Measurements from ENCODE around the gene CSF1.

CSF1 gene

DNA sequence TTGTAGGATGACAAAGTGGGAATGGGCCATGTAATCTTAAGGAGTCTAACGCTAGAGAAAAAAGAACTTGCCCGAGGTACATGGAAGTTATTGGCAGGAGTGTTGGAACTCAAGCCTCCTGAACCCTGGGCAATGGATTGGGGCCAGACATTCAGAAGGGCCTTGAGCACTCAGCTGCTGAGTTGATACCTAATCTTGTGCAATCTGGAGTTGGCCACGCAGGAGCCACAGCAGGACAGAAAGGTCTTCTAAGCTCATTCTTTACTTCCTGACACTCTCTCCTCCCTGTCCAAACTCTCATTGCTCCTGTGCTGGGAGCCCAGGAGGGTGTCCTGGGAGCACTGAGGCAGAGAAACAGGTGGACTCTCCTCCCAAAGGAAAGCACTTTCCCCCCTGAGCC lies 25.1 kb upstream of the CSF1 start:
- Histone ChIP-seq H2BK12ac (ENCODE audit: low read length in 2 of 2) (no peak overlapping the region), H3K4me3 (ENCODE audit: insufficient read depth in 1 of 2, low read depth in 1 of 2, low read length in 2 of 2) (no peak overlapping the region), H3K14ac (ENCODE audit: low read length in 2 of 2) (no peak overlapping the region), H3K36me3 (ENCODE audit: control insufficient read depth in 1 of 2, insufficient read depth in 2 of 2, low read depth in 1 of 2, low read length in 2 of 2) (no peaks in the 10 kb centered on the region), H3K23ac (ENCODE audit: low read length in 2 of 2) (no peak overlapping the region), H3K79me1 (replicated peaks; ENCODE audit: low read length, poor library complexity, severe bottlenecking) (no peaks in the 10 kb centered on the region), H2BK120ac (ENCODE audit: low read depth, low read length) (no peak overlapping the region), H3K18ac (ENCODE audit: low read depth in 1 of 2, low read length in 2 of 2) (peak overlapping the region in 1 of 2 experiments; percentile 25), H2BK5ac (ENCODE audit: low read depth, low read length, poor library complexity, severe bottlenecking) (no peak overlapping the region), H2AFZ (ENCODE audit: low read depth, low read length) (no peak overlapping the region), H4K8ac (ENCODE audit: low read length) (no peak overlapping the region), H2AK5ac (ENCODE audit: low read length, severe bottlenecking) (no peak overlapping the region), H3K9me3 (ENCODE audit: control insufficient read depth, low read length) (no peaks in the 10 kb centered on the region), H3K9ac (ENCODE audit: low read length) (no peak overlapping the region), H2BK15ac (ENCODE audit: low read depth, poor library complexity, severe bottlenecking) (no peak overlapping the region), H3K27ac (ENCODE audit: low read length, poor library complexity, severe bottlenecking) (no peak overlapping the region), H3K4me1 (ENCODE audit: control insufficient read depth, insufficient read depth, low read depth, low read length) (peaks cover 10% of the 10 kb centered on the region), H3K27me3 (ENCODE audit: control insufficient read depth in 1 of 2, insufficient read depth in 1 of 2, low read length in 2 of 2) (no peaks in the 10 kb centered on the region), H3K4me2 (ENCODE audit: low read length, poor library complexity, severe bottlenecking) (no peak overlapping the region), H3K4ac (ENCODE audit: low read depth in 1 of 2, low read length in 2 of 2) (no peak overlapping the region), H4K91ac (ENCODE audit: low read length) (no peak overlapping the region)
- DNase-seq, result no peak
- 89% methylated on average over 3 of the region's 3 CpGs for WGBS

GRCh38 chr1:109886827-109887226 lies 23.8 kb upstream of the CSF1 start:
- H2BK15ac ChIP-seq (ENCODE audit: low read depth, poor library complexity, severe bottlenecking), result no peak overlapping the region
- no peak overlapping the region for H2BK5ac ChIP-seq (ENCODE audit: low read depth, low read length, poor library complexity, severe bottlenecking)
- no peak overlapping the region for H3K4me2 ChIP-seq (ENCODE audit: low read length, poor library complexity, severe bottlenecking)
- no peak overlapping the region for H2BK120ac ChIP-seq (ENCODE audit: low read depth, low read length)
- no peak overlapping the region for H3K18ac ChIP-seq (ENCODE audit: low read depth in 1 of 2, low read length in 2 of 2)
- H2AK5ac ChIP-seq (ENCODE audit: low read length, severe bottlenecking), result no peak overlapping the region
- H3K36me3 ChIP-seq (ENCODE audit: control insufficient read depth in 1 of 2, insufficient read depth in 2 of 2, low read depth in 1 of 2, low read length in 2 of 2), result no peaks in the 10 kb centered on the region
- no peak overlapping the region for H4K8ac ChIP-seq (ENCODE audit: low read length)
- H3K9ac ChIP-seq (ENCODE audit: low read length), result no peak overlapping the region
- H3K27me3 ChIP-seq (ENCODE audit: control insufficient read depth in 1 of 2, insufficient read depth in 1 of 2, low read length in 2 of 2), result no peaks in the 10 kb centered on the region
- peak overlapping the region in 1 of 2 experiments; percentile 19 for H3K4ac ChIP-seq (ENCODE audit: low read depth in 1 of 2, low read length in 2 of 2)
- no peaks in the 10 kb centered on the region for H3K9me3 ChIP-seq (ENCODE audit: control insufficient read depth, low read length)
- no peak overlapping the region for H3K4me3 ChIP-seq (ENCODE audit: insufficient read depth in 1 of 2, low read depth in 1 of 2, low read length in 2 of 2)
- no peaks in the 10 kb centered on the region for H3K4me1 ChIP-seq (ENCODE audit: control insufficient read depth, insufficient read depth, low read depth, low read length)
- WGBS, result 89% methylated on average over 5 of the region's 5 CpGs
- no peak overlapping the region for H2AFZ ChIP-seq (ENCODE audit: low read depth, low read length)
- H2BK12ac ChIP-seq (ENCODE audit: low read length in 2 of 2), result peak overlapping the region in 1 of 2 experiments; percentile 31
- no peak overlapping the region for H3K23ac ChIP-seq (ENCODE audit: low read length in 2 of 2)
- no peak overlapping the region for H4K91ac ChIP-seq (ENCODE audit: low read length)
- no peaks in the 10 kb centered on the region for H3K79me1 ChIP-seq (replicated peaks; ENCODE audit: low read length, poor library complexity, severe bottlenecking)
- no peak overlapping the region for H3K14ac ChIP-seq (ENCODE audit: low read length in 2 of 2)
- H3K27ac ChIP-seq (ENCODE audit: low read length, poor library complexity, severe bottlenecking), result no peak overlapping the region
- DNase-seq, result no peak

DNA sequence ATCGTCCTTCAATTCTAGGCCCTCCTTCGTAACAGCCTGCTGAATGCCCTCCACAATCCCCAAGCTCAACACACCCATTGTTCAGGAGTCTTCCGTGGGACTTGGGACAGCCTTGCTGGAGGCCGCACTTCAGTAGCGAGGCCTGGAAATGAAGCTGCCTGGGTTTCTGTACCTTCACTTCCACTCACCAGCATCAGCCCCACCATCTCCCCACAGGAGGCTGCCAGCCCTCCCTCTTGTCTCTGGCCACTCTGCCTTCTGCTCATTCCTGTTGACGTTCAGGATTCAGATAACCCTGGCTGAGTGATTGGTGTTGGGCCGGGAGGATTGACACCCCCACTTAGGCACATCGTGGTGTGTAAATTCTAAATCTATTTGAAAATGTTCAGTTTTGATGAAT lies 23.4 kb upstream of the CSF1 start:
- no peak overlapping the region for H3K23ac ChIP-seq (ENCODE audit: low read length in 2 of 2)
- no peak overlapping the region for H2BK120ac ChIP-seq (ENCODE audit: low read depth, low read length)
- no peak overlapping the region for H3K14ac ChIP-seq (ENCODE audit: low read length in 2 of 2)
- H4K8ac ChIP-seq (ENCODE audit: low read length), result no peak overlapping the region
- H3K9ac ChIP-seq (ENCODE audit: low read length), result no peak overlapping the region
- no peaks in the 10 kb centered on the region for H3K79me1 ChIP-seq (replicated peaks; ENCODE audit: low read length, poor library complexity, severe bottlenecking)
- no peaks in the 10 kb centered on the region for H3K9me3 ChIP-seq (ENCODE audit: control insufficient read depth, low read length)
- peak overlapping the region in 1 of 2 experiments; percentile 31 for H2BK12ac ChIP-seq (ENCODE audit: low read length in 2 of 2)
- WGBS, result 81% methylated on average over 8 of the region's 8 CpGs
- no peak overlapping the region for H2BK5ac ChIP-seq (ENCODE audit: low read depth, low read length, poor library complexity, severe bottlenecking)
- peak overlapping the region; percentile 25 for H4K91ac ChIP-seq (ENCODE audit: low read length)
- H3K4ac ChIP-seq (ENCODE audit: low read depth in 1 of 2, low read length in 2 of 2), result peak overlapping the region in 1 of 2 experiments; percentile 19
- H3K27me3 ChIP-seq (ENCODE audit: control insufficient read depth in 1 of 2, insufficient read depth in 1 of 2, low read length in 2 of 2), result no peaks in the 10 kb centered on the region
- no peak overlapping the region for H3K4me2 ChIP-seq (ENCODE audit: low read length, poor library complexity, severe bottlenecking)
- H3K27ac ChIP-seq (ENCODE audit: low read length, poor library complexity, severe bottlenecking), result no peak overlapping the region
- no peak overlapping the region for H2AFZ ChIP-seq (ENCODE audit: low read depth, low read length)
- no peak for DNase-seq
- H3K36me3 ChIP-seq (ENCODE audit: control insufficient read depth in 1 of 2, insufficient read depth in 2 of 2, low read depth in 1 of 2, low read length in 2 of 2), result no peaks in the 10 kb centered on the region
- no peak overlapping the region for H3K4me3 ChIP-seq (ENCODE audit: insufficient read depth in 1 of 2, low read depth in 1 of 2, low read length in 2 of 2)
- no peak overlapping the region for H3K18ac ChIP-seq (ENCODE audit: low read depth in 1 of 2, low read length in 2 of 2)
- no peak overlapping the region for H2AK5ac ChIP-seq (ENCODE audit: low read length, severe bottlenecking)
- no peaks in the 10 kb centered on the region for H3K4me1 ChIP-seq (ENCODE audit: control insufficient read depth, insufficient read depth, low read depth, low read length)
- H2BK15ac ChIP-seq (ENCODE audit: low read depth, poor library complexity, severe bottlenecking), result peak overlapping the region; percentile 26

DNA sequence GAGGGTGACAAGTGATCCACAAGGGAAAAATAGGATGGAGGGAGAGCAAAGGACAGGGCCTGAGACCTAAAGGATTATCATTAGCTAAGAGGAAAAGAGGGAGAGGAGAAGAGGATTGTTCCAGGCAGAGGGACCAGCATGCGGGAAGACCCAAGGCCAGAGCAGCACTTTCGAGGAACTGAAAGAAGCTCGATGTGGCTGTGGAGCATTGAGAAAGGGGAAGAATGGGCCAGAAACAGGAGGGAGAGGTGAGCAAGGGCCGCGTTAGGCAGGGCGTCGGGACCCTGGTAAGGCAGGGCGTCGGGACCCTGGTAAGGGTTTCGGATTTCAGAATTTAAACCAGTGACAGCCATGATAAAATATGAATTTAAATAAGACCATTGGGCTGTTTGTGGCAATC lies 22.8 kb upstream of the CSF1 start:
- Histone ChIP-seq H3K4me1 (ENCODE audit: control insufficient read depth, insufficient read depth, low read depth, low read length) (peaks cover 4% of the 10 kb centered on the region), H2BK5ac (ENCODE audit: low read depth, low read length, poor library complexity, severe bottlenecking) (no peak overlapping the region), H3K14ac (ENCODE audit: low read length in 2 of 2) (no peak overlapping the region), H3K36me3 (ENCODE audit: control insufficient read depth in 1 of 2, insufficient read depth in 2 of 2, low read depth in 1 of 2, low read length in 2 of 2) (no peaks in the 10 kb centered on the region), H3K4ac (ENCODE audit: low read depth in 1 of 2, low read length in 2 of 2) (no peak overlapping the region), H3K18ac (ENCODE audit: low read depth in 1 of 2, low read length in 2 of 2) (no peak overlapping the region), H3K9ac (ENCODE audit: low read length) (no peak overlapping the region), H3K23ac (ENCODE audit: low read length in 2 of 2) (no peak overlapping the region), H2AK5ac (ENCODE audit: low read length, severe bottlenecking) (no peak overlapping the region), H3K27me3 (ENCODE audit: control insufficient read depth in 1 of 2, insufficient read depth in 1 of 2, low read length in 2 of 2) (no peaks in the 10 kb centered on the region), H3K27ac (ENCODE audit: low read length, poor library complexity, severe bottlenecking) (no peak overlapping the region), H3K9me3 (ENCODE audit: control insufficient read depth, low read length) (no peaks in the 10 kb centered on the region), H2BK15ac (ENCODE audit: low read depth, poor library complexity, severe bottlenecking) (no peak overlapping the region), H2AFZ (ENCODE audit: low read depth, low read length) (no peak overlapping the region), H3K4me3 (ENCODE audit: insufficient read depth in 1 of 2, low read depth in 1 of 2, low read length in 2 of 2) (no peak overlapping the region), H2BK12ac (ENCODE audit: low read length in 2 of 2) (no peak overlapping the region), H4K8ac (ENCODE audit: low read length) (no peak overlapping the region), H4K91ac (ENCODE audit: low read length) (no peak overlapping the region), H3K79me1 (replicated peaks; ENCODE audit: low read length, poor library complexity, severe bottlenecking) (no peaks in the 10 kb centered on the region), H3K4me2 (ENCODE audit: low read length, poor library complexity, severe bottlenecking) (no peak overlapping the region), H2BK120ac (ENCODE audit: low read depth, low read length) (no peak overlapping the region)
- WGBS, result 89% methylated on average over 10 of the region's 10 CpGs
- no peak for DNase-seq

Measured in mesenchymal stem cell (in vitro differentiated cells and primary cell).